GM12878 (cell line): ENCODE data around the gene C16orf96.

Source experiments
- EP300 ChIP-seq, 2 experiments: fragments of 150-350 bp in 1 of 2; IDR thresholded peaks; 2 replicates each; pipeline ENCODE4 v1.6.1; 2011 to 2012; ENCODE audit warnings: low read depth in 2 of 2, low read length in 2 of 2, borderline replicate concordance in 1 of 2, improper control_type of control experiment in 1 of 2, inconsistent platforms in 1 of 2; ENCODE audit not compliant: control insufficient read depth in 1 of 2
- FOS ChIP-seq: IDR thresholded peaks from 3 replicates; pipeline ENCODE4 v1.6.1; 2011; ENCODE audit warnings: borderline replicate concordance; ENCODE audit not compliant: insufficient read length; ENCODE audit errors: extremely low read depth
- MTA2 ChIP-seq: fragments of 450-650 bp; IDR thresholded peaks from 2 replicates; pipeline ENCODE4 v1.6.1; 2016; ENCODE audit warnings: low read depth, mild to moderate bottlenecking, moderate library complexity
- MYB ChIP-seq: fragments of 150-350 bp; IDR thresholded peaks from 2 replicates; pipeline ENCODE4 v1.6.1; 2014; ENCODE audit warnings: mild to moderate bottlenecking, low read depth, low read length, borderline replicate concordance
- POLR2AphosphoS2 ChIP-seq: IDR thresholded peaks from 2 replicates; pipeline ENCODE4 v1.6.1; 2011; ENCODE audit warnings: low read depth, mild to moderate bottlenecking, low read length, improper control_type of control experiment, moderate library complexity
- POLR2AphosphoS5 ChIP-seq: IDR thresholded peaks from 2 replicates; pipeline ENCODE4 v1.6.1; 2011; ENCODE audit warnings: mild to moderate bottlenecking, low read length, inconsistent platforms
- TCF3 ChIP-seq: IDR thresholded peaks from 2 replicates; pipeline ENCODE4 v1.6.1; 2012; ENCODE audit warnings: low read depth, mild to moderate bottlenecking, low read length, borderline replicate concordance; ENCODE audit not compliant: insufficient read depth
- TF ChIP-seq, protein P1 (sequence below): IDR thresholded peaks from 2 replicates; pipeline ENCODE4 v1.6.1; 2012; ENCODE audit warnings: mild to moderate bottlenecking, low read depth, low read length
- TF ChIP-seq, protein P2 (sequence below), 3 experiments: IDR thresholded peaks in 2 of 3; conservative IDR thresholded peaks in 1 of 3; 2 replicates each; pipeline ENCODE4 v1.5.1; 2011; ENCODE audit warnings: low read depth in 3 of 3, low read length in 3 of 3, mild to moderate bottlenecking in 3 of 3, control low read depth in 2 of 3, moderate library complexity in 2 of 3, inconsistent platforms in 1 of 3, mixed read lengths in 1 of 3; ENCODE audit not compliant: control insufficient read depth in 2 of 3, insufficient read depth in 1 of 3; ENCODE audit errors: extremely low read depth in 1 of 3
- TF ChIP-seq, protein P3 (sequence below): IDR thresholded peaks from 2 replicates; pipeline ENCODE4 v1.6.1; 2011; ENCODE audit warnings: low read depth, low read length, improper control_type of control experiment, borderline replicate concordance

DNA sequence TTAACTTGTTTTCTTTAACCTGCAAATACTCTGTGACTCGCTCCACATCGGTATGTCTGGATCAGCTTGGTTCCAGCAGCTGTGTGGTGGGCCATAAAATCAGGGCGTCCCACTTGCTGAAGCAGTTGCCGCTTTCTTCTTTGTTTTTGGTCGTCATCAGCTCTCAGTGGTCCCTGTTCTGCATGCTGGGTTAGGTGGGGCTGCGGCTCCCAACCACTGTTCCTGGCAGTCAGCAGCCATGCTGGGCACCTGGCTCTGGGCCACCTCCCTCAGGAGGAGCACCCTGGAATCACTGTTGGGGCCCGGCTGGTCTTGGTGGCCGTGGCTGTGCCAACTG, 91.5 kb downstream of the C16orf96 start:
- no peak for TF ChIP-seq TCF3
- TF ChIP-seq POLR2AphosphoS5, result no peak
- TF ChIP-seq, protein P1, sequence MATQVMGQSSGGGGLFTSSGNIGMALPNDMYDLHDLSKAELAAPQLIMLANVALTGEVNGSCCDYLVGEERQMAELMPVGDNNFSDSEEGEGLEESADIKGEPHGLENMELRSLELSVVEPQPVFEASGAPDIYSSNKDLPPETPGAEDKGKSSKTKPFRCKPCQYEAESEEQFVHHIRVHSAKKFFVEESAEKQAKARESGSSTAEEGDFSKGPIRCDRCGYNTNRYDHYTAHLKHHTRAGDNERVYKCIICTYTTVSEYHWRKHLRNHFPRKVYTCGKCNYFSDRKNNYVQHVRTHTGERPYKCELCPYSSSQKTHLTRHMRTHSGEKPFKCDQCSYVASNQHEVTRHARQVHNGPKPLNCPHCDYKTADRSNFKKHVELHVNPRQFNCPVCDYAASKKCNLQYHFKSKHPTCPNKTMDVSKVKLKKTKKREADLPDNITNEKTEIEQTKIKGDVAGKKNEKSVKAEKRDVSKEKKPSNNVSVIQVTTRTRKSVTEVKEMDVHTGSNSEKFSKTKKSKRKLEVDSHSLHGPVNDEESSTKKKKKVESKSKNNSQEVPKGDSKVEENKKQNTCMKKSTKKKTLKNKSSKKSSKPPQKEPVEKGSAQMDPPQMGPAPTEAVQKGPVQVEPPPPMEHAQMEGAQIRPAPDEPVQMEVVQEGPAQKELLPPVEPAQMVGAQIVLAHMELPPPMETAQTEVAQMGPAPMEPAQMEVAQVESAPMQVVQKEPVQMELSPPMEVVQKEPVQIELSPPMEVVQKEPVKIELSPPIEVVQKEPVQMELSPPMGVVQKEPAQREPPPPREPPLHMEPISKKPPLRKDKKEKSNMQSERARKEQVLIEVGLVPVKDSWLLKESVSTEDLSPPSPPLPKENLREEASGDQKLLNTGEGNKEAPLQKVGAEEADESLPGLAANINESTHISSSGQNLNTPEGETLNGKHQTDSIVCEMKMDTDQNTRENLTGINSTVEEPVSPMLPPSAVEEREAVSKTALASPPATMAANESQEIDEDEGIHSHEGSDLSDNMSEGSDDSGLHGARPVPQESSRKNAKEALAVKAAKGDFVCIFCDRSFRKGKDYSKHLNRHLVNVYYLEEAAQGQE, result no peak
- no peak for TF ChIP-seq MYB
- TF ChIP-seq, protein P2, sequence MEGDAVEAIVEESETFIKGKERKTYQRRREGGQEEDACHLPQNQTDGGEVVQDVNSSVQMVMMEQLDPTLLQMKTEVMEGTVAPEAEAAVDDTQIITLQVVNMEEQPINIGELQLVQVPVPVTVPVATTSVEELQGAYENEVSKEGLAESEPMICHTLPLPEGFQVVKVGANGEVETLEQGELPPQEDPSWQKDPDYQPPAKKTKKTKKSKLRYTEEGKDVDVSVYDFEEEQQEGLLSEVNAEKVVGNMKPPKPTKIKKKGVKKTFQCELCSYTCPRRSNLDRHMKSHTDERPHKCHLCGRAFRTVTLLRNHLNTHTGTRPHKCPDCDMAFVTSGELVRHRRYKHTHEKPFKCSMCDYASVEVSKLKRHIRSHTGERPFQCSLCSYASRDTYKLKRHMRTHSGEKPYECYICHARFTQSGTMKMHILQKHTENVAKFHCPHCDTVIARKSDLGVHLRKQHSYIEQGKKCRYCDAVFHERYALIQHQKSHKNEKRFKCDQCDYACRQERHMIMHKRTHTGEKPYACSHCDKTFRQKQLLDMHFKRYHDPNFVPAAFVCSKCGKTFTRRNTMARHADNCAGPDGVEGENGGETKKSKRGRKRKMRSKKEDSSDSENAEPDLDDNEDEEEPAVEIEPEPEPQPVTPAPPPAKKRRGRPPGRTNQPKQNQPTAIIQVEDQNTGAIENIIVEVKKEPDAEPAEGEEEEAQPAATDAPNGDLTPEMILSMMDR (IDR thresholded peaks at IDR 0.05 in 2 of 3, conservative IDR thresholded peaks at IDR 0.05 in 1 of 3; ENCODE audit: control insufficient read depth in 2 of 3, extremely low read depth in 1 of 3, insufficient read depth in 1 of 3, low read depth in 3 of 3, low read length in 3 of 3), result no peak
- TF ChIP-seq EP300 (IDR thresholded peaks at IDR 0.05; ENCODE audit: borderline replicate concordance in 1 of 2, control insufficient read depth in 1 of 2, low read depth in 2 of 2, low read length in 2 of 2), result no peak
- TF ChIP-seq, protein P3, sequence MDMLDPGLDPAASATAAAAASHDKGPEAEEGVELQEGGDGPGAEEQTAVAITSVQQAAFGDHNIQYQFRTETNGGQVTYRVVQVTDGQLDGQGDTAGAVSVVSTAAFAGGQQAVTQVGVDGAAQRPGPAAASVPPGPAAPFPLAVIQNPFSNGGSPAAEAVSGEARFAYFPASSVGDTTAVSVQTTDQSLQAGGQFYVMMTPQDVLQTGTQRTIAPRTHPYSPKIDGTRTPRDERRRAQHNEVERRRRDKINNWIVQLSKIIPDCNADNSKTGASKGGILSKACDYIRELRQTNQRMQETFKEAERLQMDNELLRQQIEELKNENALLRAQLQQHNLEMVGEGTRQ, result no peak
- no peak for TF ChIP-seq FOS
- TF ChIP-seq MTA2, result no peak
- no peak for TF ChIP-seq POLR2AphosphoS2
